Spleen (tissue), 7 donors: ENCODE measurements around the gene CIDEC.

Experiments
- POLR2A ChIP-seq, 3 donors: fragments of 450-650 bp; IDR thresholded peaks; one replicate each; pipeline ENCODE4 v1.5.1; 2017; ENCODE audit warnings: antibody characterized with exemption in 3 of 3, mild to moderate bottlenecking in 1 of 3
- POLR2AphosphoS5 ChIP-seq, 3 donors: sonication (generic); formaldehyde crosslinking; IDR thresholded peaks; one replicate each; pipeline ENCODE4 v1.5.1; 2017; ENCODE audit warnings: antibody characterized with exemption in 3 of 3
- TF ChIP-seq, protein P1 (sequence below), 11 experiments: fragments of 200-600 bp in 7 of 11; fragments of 450-650 bp in 4 of 11; sonication (generic) in 4 of 11; IDR thresholded peaks in 8 of 11; conservative IDR thresholded peaks in 3 of 11; 1 replicate in 7 of 11; 2 replicates in 4 of 11; pipeline versions ENCODE4 v1.4.0 to v1.8.0; 2016 to 2021; ENCODE audit warnings: antibody characterized with exemption in 11 of 11, inconsistent platforms in 4 of 11, mild to moderate bottlenecking in 1 of 11
- donor health status: DM: no; HTN: no; CAD: no; lungs with moderate emphysema.
- donor health status: DM: no; HTN: no; CAD: no.
- donor health status: DM: no; HTN: no; CAD: no.

GRCh38 chr3:9908286-9908685 lies 28.2 kb upstream of the CIDEC start:
- TF ChIP-seq POLR2AphosphoS5 (IDR thresholded peaks at IDR 0.05) (no peak), POLR2A (IDR thresholded peaks at IDR 0.05) (no peak)
- TF ChIP-seq, protein P1, sequence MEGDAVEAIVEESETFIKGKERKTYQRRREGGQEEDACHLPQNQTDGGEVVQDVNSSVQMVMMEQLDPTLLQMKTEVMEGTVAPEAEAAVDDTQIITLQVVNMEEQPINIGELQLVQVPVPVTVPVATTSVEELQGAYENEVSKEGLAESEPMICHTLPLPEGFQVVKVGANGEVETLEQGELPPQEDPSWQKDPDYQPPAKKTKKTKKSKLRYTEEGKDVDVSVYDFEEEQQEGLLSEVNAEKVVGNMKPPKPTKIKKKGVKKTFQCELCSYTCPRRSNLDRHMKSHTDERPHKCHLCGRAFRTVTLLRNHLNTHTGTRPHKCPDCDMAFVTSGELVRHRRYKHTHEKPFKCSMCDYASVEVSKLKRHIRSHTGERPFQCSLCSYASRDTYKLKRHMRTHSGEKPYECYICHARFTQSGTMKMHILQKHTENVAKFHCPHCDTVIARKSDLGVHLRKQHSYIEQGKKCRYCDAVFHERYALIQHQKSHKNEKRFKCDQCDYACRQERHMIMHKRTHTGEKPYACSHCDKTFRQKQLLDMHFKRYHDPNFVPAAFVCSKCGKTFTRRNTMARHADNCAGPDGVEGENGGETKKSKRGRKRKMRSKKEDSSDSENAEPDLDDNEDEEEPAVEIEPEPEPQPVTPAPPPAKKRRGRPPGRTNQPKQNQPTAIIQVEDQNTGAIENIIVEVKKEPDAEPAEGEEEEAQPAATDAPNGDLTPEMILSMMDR (IDR thresholded peaks at IDR 0.05 in 8 of 11, conservative IDR thresholded peaks at IDR 0.05 in 3 of 11): no peak
